ENCODE measurements around the gene RFX7. TPM values are rescaled to one million over a fixed set of nuclear protein-coding genes. Genes with fewer than 3 reads are reported as not detected.
"Not testable (repeated sequence)": the region's sequence is repeated elsewhere in the genome, so short reads cannot be mapped to it uniquely, and the experiment has no call there.

RFX7 gene
- total RNA-seq = 4.4 and 8.5 TPM in 2 replicates

DNA sequence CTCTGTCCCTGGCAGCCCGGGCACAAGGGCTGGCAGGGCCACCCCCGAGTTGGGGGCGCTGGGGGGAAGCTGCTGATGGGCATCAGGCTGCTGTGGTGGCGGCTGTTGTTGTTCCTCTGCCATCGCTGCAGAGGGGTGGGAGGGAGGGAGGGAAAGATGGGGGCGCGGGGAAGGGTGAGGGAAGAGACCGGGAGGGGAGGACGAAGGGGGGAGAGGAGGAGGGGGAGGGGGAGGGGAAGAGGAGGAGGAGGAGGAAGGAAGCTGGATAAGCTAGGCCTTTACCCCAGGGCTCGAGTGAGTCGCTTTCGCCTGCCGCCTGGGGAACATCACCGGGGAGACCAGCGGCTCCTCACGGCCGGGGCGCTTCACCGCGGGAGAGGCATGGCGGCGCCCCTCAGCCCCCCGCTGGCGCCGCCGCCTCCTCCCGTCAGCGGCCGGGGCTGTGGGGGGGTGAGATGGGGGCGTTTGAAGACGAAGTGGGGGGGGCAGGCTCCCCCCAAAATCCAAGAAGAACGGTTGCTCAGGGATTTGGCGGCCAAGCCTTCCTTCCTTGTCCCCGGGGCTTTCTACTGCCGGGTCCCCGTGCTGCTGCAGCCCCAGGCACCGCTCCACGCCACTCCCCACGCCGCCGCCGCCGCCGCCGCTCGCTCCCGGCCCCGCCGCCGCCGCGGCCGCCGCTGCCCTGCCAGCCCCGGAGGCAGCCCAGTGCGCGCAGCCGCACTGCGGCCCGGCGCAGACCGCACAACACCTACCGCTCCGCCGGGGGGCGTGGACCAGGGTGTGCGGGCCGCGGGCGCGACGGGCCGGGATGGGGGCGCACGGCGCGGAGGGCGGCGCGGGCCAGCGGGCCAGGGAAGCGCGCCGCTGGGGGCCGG, at the start of gene RFX7:
Gene RFX7, minus strand, starts transcription at position 717 of the 875 bp plus-strand sequence. Its CDS starts 594 bp downstream, at position 123.
- DNase-seq = peak; percentile 86

DNA sequence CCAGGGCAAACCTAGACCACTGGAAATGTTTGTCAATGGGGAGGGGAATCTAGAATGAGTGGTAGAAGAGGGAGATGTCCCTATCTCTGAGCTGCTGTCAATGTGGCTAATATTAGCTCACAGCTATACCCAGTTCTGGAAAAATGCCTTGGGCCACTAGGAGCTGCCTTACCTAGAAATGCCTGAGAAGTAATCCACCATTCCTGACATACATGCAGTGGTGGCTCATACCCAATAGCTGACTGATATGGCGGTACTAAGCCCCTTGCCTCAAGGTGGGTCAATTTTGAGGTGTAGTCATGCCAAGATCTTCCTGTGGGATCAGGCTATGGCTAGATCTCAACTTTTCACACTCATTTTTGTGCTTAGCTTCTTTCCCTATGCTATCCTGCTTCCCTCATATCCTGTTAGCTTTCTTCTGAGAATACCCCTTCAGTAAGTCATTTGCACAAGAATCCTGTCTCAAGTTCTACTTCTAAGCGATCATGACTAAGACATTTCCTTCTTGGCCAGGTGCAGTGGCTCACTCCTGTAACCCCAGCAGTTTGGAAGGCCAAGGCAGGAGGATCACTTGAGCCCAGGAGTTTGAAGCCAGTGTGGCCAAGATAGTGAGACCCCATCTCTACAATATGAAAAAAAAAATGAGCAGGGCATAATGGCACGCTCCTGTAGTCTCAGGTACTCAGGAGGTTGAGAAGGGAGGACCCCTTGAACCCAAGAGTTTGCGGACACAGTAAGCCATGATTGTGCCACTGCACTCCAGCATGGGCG, 49.1 kb upstream of the RFX7 start:
- DNase-seq = no peak

DNA sequence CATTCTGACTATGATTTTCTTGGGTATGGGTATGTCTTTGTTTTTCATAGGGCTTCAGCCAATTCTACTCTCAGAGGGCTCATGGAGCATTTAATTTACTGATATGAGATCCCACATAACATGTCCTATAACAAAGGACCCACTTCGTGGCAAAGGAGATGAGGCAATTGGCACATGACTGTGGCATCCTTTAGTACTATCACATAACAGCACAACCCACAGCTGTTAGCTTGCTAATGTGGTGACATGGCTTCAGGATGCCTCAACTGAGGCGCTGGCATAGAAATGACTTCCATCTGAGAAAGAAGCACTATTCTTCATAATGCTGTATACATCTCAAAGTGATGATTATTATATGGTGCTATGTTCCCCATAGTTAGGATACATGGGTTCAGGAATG, 48.1 kb upstream of the RFX7 start:
- DNase-seq = no peak

DNA sequence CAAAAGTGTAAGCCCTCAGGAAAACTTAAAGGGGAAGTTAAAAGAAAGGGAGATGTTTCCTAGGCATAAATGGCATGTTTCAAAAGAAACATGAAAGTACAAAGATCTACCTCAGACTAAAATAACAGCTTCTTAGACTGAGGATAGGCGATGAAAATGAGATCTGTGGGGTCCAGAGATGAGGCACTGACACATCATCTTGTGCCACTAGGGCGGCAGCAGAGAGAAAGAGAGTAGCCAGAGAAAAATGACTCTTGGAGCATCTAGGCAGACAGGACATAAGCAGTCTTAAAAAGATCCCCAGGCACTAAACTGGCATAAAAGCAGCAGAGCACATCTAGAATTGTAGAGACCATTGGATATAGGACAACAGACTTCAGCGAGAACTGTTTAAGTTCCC, 42.5 kb upstream of the RFX7 start:
- no peak for DNase-seq

DNA sequence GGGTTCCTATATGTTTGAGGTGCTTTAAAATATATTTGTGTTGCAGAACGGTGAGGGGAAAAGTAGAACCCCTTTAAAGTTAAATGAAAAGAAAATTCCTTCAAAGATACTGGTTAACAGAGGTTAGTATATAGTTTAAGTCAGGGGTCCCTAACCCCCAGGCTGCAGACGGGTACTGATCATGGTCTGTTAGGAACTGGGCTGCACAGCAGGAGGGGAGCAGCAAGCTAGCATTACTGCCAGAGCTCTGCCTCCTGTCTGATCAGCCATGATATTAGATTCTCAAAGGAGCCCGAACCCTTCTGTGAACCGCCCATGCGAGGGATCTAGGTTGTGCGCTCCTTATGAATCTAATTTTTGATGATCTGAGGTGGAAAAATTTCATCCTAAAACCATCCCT, 37.5 kb upstream of the RFX7 start:
- DNase-seq = no peak

DNA sequence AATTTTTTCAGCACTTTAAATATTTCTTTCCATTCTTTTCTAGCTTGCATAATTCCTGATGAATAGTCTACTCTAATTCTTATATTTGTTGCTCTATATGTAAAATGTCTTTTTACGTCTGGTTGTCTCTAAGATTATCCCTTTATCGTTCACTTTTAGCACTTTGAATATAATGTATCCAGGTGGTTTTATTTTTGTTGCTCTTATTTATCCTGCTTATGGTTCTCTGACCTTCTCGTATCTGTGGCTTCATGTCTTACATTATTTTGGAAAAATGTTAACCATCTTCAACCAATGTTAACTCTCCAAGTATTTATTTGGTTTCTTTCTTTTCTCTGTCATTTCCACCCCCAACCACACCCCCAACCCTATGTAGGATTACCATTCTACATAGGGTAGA, 30.0 kb upstream of the RFX7 start:
- DNase-seq = no peak

DNA sequence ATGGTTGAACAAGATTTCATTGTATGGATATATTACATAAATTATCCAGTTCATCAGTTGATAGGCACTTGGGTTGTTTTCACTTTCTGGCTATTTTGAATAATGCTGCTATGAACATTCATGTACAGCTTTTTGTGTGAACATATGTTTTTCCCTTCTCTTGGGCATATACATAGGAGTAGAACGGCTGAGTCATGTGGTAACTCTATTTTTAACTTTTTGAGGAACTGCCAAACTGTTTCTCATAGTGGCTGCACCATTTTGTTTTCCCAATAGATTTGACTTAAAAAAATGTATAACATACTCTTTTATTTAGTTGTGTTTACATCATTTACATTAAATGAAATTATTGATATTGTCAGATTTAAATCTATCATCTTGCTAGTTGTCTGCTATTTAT, 28.8 kb upstream of the RFX7 start:
- DNase-seq = no peak

DNA sequence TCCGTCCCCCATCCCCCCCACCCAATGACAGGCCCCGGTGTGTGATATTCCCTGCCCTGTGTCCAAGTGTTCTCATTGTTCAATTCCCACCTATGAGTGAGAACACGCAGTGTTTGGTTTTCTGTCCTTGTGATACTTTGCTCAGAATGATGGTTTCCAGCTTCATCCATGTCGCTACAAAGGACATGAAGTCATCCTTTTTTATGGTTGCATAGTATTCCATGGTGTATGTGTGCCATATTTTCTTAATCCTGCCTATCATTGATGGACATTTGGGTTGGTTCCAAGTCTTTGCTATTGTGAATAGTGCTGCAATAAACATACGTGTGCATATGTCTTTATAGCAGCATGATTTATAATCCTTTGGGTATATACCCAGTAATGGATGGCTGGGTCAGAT, 22.8 kb upstream of the RFX7 start:
- DNase-seq = not testable (repeated sequence)

DNA sequence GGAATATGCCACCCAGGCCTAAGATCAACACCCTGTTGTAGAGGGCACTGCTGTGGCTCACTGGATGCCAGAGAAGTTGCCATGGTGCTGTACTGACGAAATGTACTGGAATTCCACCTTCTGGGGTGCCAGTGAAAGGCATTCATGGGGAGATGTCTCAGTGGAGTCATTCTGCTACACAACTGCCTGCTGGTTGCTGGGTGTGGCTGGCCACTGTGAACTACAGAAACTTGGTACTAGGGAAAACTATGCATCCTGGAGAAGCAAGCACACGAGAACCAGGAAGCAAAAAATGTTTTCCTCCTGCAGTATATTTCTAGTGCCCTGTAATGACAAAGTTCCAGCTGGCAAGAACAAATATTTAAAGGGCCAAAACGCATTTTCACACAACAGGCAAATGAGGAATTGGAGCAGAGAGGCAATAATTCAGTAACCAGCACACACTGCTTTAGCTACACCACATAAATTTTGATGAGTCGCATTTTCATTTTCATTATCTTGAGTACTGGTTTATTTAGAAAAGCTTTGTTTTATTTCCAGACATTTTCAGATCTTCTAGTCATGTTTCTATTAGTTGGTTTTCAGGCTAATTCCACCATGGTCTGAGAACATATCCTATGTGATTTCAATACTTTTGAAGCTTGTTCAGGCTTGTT, 18.3 kb upstream of the RFX7 start:
- DNase-seq = no peak

DNA sequence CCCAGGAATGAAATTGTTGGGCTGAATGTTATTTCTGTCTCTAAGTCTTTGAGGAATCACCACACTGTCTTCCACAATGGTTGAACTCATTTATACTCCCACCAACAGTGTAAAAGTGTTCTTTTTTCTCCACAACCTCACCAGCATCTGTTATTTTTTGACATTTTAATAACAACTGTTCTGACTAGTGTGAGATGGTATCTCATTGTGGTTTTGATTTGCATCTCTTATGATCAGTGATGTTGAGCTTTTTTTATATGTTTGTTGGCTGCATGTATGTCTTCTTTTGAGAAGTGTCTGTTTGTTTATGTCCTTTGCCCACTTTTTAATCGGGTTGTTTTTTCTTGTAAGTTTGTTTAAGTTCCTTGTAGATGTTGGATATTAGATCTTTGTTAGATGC, 13.6 kb upstream of the RFX7 start:
- DNase-seq = not testable (repeated sequence)

DNA sequence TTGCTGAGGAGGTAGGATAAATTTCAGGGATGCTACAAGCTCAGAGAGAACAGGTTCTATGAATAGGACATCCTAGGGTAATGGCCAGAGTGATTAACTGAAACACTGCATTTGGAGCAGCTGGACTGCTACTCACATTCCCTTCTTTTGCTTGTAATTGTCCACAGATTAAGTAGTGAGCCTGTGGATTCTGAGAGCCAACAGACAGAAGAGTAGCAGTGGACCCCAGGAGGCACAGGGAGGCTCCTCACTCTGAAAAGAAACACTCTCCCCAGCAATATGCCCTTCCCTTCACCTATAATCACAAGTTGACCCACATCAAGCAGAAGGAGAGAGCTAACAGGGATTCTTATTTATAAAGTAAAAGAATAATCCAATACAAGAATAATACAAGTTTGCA, 10.6 kb upstream of the RFX7 start:
- no peak for DNase-seq

DNA sequence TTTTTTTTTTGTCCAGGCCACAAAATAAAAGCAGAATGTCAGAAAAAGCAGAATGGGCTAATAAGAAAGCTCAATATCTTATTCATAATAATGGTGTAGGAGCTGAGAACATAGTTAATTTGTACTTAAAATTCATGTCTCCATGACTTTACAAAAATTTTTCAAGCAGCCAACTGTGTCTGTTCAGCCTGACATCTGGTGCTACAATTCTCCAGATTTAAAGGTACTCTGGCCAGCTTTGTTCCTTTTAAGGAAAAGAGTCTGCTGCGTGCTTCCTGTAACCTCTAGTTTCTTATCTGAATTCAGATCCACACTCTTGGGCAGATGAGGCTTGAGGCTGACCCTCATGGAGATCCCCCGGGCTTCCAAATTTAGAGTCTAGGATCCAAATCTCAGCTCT, 8.7 kb upstream of the RFX7 start:
- DNase-seq = no peak

DNA sequence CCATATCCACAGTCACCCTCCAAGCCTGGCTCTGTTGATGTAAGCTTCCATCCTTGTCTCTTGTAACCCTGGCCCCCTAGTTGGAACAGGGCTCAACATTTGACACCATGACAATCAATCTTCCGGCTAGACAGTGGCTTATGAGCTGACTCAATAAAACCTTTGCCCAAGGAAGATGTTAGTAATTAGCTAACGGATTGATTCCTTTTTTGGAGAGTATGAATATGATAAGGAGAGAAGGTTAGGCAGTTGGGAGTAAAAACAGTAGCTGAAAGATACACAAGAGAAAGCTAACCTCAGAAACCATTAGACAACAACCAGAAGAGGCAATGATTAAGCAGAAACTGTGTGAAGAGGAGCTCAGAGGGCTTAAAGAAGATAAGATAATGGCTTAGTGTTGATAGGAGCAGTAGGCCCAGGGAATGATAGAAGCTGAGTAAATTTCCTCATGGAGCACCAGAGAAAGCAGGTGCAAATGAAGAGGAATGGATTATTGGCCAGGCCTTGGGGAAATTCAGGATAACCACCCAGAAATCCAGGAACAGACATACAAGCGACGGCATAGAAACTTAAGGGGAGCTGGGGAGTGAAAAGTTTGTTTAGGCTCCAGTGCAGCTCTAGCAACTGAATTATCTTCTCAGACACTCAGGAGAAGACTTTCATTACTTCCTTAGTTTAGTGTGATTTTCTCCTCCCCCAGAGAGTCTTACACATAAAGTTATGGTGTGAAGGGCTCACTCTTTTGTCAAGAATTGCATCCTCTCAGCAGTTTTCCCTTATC, 7.8 kb upstream of the RFX7 start:
- DNase-seq = no peak

DNA sequence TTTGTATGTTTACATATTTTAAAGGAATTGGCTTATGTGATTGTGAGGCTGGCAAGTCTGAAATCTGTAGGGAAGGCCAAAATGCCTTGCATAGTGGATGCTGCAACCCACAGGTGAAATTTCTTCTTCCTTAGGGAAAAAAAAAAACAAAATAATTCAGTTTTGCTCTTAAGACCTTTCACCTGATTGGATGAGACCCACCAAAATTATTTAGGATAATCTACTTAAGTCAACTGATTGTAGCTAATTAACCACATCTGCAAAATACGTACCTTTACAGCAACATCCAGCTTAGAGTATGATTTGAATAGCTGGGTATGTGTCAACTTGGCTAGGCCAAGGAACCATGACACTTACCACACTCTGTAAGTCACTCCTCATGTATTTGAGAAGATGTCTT, 6.9 kb upstream of the RFX7 start:
- DNase-seq = no peak

DNA sequence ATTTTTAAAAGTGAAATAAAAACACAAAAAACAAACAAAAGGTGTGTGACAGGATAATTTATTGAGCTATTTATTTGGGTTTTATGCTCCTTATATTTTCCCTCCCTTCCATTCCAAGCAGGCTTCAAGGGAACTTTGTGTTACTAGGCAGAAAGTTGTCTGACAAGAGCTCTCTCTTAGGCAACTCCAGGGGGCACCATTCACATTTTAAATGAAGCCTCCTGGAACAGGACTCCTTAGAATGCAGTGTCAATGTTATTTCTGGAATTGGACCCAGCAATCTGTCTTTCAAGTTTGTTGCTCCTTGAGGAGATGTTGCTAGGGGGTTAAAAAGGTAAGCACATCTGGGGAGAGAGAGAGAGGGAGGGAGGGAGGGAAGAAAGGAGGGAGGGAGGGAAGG, 5.4 kb upstream of the RFX7 start:
- peak; percentile 66 for DNase-seq

DNA sequence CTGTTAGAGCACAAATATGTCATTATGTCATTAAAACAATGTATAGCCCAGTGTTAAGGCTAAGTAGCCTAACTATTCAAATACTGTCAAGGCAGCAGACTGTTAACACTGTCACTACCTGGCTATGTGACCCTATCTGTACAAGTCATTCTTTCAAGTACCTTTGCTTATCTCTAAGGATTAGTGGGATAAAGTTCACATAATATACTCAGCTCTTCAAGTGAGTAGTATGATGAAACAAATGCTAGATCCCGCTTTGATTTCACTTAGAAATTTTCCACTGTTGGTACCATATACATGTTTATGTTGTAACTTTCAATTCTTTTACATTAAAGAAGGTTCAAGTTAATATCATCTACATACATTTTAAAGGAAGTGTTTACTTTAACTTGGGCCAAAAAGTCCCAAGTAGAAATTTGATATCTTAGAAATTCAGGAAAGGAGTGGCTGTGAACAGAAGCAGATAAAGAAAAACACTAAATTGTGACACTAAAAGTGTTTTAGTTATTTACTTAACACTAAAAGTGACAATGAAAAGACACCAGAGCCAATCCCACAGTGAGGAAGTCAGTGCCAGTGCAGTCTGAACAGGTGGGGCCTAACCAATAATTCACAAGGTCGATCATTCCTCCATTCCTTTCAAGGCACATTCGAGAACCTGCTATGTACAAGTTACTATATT, 4.8 kb upstream of the RFX7 start:
- DNase-seq = no peak

DNA sequence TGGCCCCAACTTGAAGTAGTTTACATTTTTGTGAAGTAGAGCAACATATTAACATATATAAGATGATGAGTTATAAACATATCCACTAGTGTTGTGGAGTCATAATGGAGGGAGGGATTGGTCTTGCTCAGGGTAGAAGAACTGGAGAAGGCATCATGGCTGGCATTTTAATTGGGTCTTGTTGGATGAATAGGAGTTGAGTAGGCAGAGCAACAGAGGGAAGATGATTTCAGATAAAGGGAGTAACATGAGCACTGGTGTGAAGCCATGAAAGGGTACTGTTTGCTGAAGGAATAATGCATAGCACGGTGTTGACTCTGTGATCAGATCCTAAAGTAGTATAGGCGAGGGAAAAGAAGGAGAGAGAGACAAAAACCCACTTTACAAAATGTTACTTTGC, 3.6 kb upstream of the RFX7 start:
- no peak for DNase-seq

DNA sequence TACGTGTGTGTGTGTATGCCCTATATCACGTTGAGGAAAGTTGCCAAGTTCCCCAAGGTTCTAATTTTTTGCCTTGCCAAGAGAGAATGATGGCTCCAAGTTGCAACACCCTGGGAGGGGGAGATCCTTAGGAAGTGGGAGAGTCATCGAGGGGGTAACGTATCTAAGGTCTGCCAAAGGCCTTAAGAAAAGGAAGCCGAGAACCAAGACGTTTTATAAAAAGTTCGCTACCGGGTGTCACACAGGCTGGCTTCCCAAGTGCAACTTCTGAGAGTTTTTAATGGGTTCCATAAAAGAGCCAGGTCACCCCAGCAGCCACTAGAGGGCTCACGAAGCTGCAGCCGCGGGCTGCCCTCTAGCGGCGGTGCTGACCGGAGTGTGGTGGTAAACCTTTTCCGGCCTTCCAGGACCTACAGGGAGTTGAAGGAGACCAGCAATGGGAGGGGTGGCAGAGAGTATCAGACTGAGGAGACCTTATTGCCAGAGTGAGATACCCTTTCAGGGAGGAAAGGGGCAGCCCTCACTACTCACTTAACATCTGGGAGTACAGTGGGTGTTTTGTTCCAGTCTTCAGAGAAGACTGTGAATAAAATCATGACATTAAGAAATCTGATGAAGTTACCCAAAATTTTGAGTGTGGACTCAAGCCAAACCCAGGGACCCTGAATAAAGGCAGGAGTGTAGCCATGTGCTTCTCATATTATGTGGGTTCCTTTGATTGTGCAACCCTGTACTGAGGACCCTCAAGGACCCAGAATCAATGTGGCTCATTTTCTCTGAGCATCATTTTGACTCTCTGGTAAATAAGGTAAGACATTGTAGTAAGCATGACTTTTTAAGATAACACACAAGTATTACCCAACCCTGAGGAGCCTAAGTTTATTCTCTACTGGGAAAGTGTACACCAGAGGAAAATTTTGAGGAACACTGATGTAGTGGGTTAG, 2.5 kb upstream of the RFX7 start:
- DNase-seq = peak; percentile 94

DNA sequence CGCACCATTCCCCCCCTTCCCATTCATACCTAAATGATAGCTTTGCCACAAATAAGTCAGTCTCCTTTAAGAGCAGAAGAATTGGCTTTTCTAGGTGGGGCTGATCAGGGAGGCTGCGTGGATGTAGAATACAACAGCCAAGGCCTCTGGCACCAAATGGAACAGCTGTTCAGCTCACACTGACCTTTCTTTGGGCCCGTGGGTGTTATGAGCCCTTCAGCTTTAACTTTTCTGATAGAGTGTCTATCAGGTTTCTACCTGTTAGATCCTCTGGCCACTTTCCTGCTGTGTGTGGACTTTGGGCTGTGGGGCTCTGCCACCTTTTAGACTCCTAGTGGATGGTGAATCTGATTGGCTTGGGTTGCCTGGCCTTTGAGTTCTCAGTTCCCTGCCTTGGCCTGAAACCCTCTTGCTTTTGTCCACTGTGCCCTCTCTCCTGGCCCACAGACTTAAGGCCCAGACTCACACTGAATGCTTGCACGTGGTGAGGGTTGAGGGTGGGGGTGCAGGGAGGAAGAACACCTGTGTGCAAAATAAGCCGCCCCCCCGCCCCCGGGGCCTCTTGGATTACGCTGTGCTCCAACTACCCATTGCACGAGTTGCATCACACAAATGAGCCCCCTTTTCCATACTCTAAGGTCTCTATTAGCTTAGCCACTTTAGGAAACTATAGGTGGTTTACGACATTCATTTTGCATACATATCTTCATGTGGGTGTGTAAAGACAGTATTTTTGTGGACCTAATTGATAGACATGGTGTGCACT, 1.3 kb upstream of the RFX7 start:
- DNase-seq = no peak
